Spinal cord (tissue), 10 donors: ENCODE results near the gene SPZ1. TPM values are rescaled to one million over a fixed set of nuclear protein-coding genes. Genes with fewer than 3 reads are reported as not detected.
"Not testable (repeated sequence)": the region's sequence is repeated elsewhere in the genome, so short reads cannot be mapped to it uniquely, and the experiment has no call there.

Source experiments
- DNase-seq, 6 donors: peaks; one replicate each; pipeline versions ENCODE4 v3.0.0 to v3.0.0-alpha.2; 2013 to 2015; ENCODE audit warnings: low spot score in 6 of 6, low read depth in 4 of 6
- H3K27ac ChIP-seq: one replicate; pipeline ENCODE4 v1.5.1; 2013; ENCODE audit warnings: low read depth, low read length, control low read depth
- H3K27me3 ChIP-seq: one replicate; pipeline ENCODE4 v1.6.1; 2013; ENCODE audit warnings: low read length; ENCODE audit not compliant: control insufficient read depth, insufficient read depth
- H3K36me3 ChIP-seq: one replicate; pipeline ENCODE4 v1.6.1; 2013; ENCODE audit warnings: low read length; ENCODE audit not compliant: control insufficient read depth, insufficient read depth
- H3K4me1 ChIP-seq: one replicate; pipeline ENCODE4 v1.6.1; 2013; ENCODE audit warnings: low read length; ENCODE audit not compliant: control insufficient read depth, insufficient read depth
- H3K4me3 ChIP-seq: one replicate; pipeline ENCODE4 v1.5.1; 2013; ENCODE audit warnings: low read depth, low read length, control low read depth
- H3K9me3 ChIP-seq: one replicate; pipeline ENCODE4 v1.6.1; 2013; ENCODE audit warnings: low read length; ENCODE audit not compliant: control insufficient read depth, insufficient read depth
- WGBS: methylation state at CpG from one replicate; pipeline ENCODE4 v1.1.5; 2013; ENCODE audit warnings: missing lambda C conversion rate; ENCODE audit not compliant: insufficient coverage; 5-methylcytosine and 5-hydroxymethylcytosine counted together
- polyA plus RNA-seq, 2 donors: library from polyadenylated mRNA; unstranded; fragments of 120-200 nt; gene quantifications; one replicate each; pipeline ENCODE4 v1.2.1, GENCODE V29; 2013; ENCODE audit not compliant: insufficient read length in 2 of 2
- total RNA-seq, 2 donors: library from RNA; depleted of rRNA in 1 of 2; stranded (reverse); fragments of 120-200 nt in 1 of 2; fragments of >200 nt in 1 of 2; gene quantifications; one replicate each; pipeline versions ENCODE4 v1.2.3 to v1.2.4, GENCODE V29; 2013 to 2014
- donor health status: healthy.

The SPZ1 gene
- total and polyA plus RNA-seq, 4 donors: not detected

GRCh38 chr5:80291761-80292160 lies 28.0 kb upstream of the SPZ1 start:
- WGBS: 89% methylated on average over 7 of the region's 8 CpGs
- H3K4me3 ChIP-seq: no peak overlapping the region
- H3K27ac ChIP-seq: no peak overlapping the region
- H3K4me1 ChIP-seq: no peaks in the 10 kb centered on the region
- no peaks in the 10 kb centered on the region for H3K36me3 ChIP-seq
- DNase-seq: no peak
- no peaks in the 10 kb centered on the region for H3K9me3 ChIP-seq
- H3K27me3 ChIP-seq: no peaks in the 10 kb centered on the region

DNA sequence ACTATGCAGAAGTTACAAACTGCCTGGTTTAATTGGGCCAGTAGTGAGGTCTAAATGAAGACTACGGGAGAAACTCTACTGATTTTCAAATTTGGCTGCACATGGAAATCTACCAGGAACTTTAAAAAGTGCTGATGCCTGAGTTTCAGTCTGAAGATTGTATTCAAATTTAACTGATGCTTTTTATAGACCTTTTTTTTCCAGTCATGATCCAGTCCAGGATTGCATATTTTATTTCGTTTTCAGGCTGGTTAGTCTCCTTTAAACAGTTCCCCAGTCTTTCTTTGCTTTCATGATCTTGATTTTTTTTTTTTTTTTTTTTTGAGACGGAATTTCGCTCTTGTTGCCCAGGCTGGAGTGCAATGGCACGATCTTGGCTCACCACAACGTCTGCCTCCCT lies 23.7 kb upstream of the SPZ1 start:
- no peaks in the 10 kb centered on the region for H3K27me3 ChIP-seq
- no peaks in the 10 kb centered on the region for H3K9me3 ChIP-seq
- no peaks in the 10 kb centered on the region for H3K36me3 ChIP-seq
- DNase-seq: no peak
- H3K27ac ChIP-seq: no peak overlapping the region
- H3K4me1 ChIP-seq: no peaks in the 10 kb centered on the region
- WGBS: 80% methylated on average over 3 of the region's 6 CpGs
- H3K4me3 ChIP-seq: no peak overlapping the region

DNA sequence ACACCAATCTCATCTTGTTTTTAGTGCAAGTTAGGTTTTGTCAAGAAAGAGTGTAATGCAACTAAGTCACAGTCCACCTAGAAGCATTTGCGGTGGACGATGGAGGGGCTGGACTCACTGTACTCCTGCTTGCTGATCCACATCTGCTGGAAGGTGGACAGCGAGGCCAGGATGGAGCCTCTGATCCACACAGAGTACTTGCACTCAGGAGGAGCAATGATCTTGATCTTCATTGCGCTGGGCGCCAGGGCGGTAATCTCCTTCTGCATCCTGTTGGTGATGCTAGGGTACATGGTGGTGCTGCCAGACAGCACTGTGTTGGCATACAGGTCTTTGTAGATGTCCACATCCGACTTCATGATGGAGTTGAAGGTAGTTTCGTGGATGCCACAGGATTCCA lies 20.2 kb upstream of the SPZ1 start:
- WGBS: 93% methylated on average over 8 of the region's 8 CpGs
- Histone ChIP-seq H3K36me3 (no peaks in the 10 kb centered on the region), H3K27ac (no peak overlapping the region)

GRCh38 chr5:80300125-80300524 lies 19.7 kb upstream of the SPZ1 start:
- 93% methylated on average over 7 of the region's 8 CpGs for WGBS
- H3K36me3 ChIP-seq: no peaks in the 10 kb centered on the region

More for the DNA sequence above, 20.2 kb upstream of the SPZ1 start:
- Histone ChIP-seq H3K27me3 (no peaks in the 10 kb centered on the region), H3K9me3 (no peaks in the 10 kb centered on the region), H3K4me1 (no peaks in the 10 kb centered on the region), H3K4me3 (no peak overlapping the region)
- DNase-seq: no peak

GRCh38 chr5:80300796-80301195 lies 19.0 kb upstream of the SPZ1 start:
- not testable (repeated sequence) for H3K9me3 ChIP-seq, H3K4me3 ChIP-seq, H3K4me1 ChIP-seq, DNase-seq, H3K27ac ChIP-seq, H3K36me3 ChIP-seq, H3K27me3 ChIP-seq
- WGBS: 94% methylated on average over 3 of the region's 27 CpGs

More at GRCh38 chr5:80300125-80300524, 19.7 kb upstream of the SPZ1 start:
- H3K4me1 ChIP-seq: no peaks in the 10 kb centered on the region
- no peak for DNase-seq
- no peaks in the 10 kb centered on the region for H3K9me3 ChIP-seq
- no peaks in the 10 kb centered on the region for H3K27me3 ChIP-seq
- H3K4me3 ChIP-seq: no peak overlapping the region
- no peak overlapping the region for H3K27ac ChIP-seq

- H3K27ac ChIP-seq: not testable (repeated sequence)
- WGBS: no CpG with 5 or more reads among the region's 34 CpGs
Observed at GRCh38 chr5:80301342-80301741, 18.5 kb upstream of the SPZ1 start.

GRCh38 chr5:80302636-80303035 lies 17.2 kb upstream of the SPZ1 start:
- Histone ChIP-seq H3K36me3 (no peaks in the 10 kb centered on the region), H3K4me3 (no peak overlapping the region), H3K9me3 (no peaks in the 10 kb centered on the region), H3K27ac (no peak overlapping the region), H3K27me3 (no peaks in the 10 kb centered on the region), H3K4me1 (no peaks in the 10 kb centered on the region)
- no peak for DNase-seq
- 93% methylated on average over 9 of the region's 11 CpGs for WGBS

More at GRCh38 chr5:80301342-80301741, 18.5 kb upstream of the SPZ1 start:
- not testable (repeated sequence) for H3K36me3 ChIP-seq, H3K4me3 ChIP-seq, H3K27me3 ChIP-seq, DNase-seq, H3K4me1 ChIP-seq, H3K9me3 ChIP-seq

- DNase-seq: no peak
- Histone ChIP-seq H3K4me1 (no peaks in the 10 kb centered on the region), H3K36me3 (no peaks in the 10 kb centered on the region), H3K4me3 (no peak overlapping the region), H3K27me3 (no peaks in the 10 kb centered on the region), H3K9me3 (no peaks in the 10 kb centered on the region), H3K27ac (no peak overlapping the region)
- 93% methylated on average over 8 of the region's 11 CpGs for WGBS
Observed at GRCh38 chr5:80308526-80308925, 11.3 kb upstream of the SPZ1 start.

DNA sequence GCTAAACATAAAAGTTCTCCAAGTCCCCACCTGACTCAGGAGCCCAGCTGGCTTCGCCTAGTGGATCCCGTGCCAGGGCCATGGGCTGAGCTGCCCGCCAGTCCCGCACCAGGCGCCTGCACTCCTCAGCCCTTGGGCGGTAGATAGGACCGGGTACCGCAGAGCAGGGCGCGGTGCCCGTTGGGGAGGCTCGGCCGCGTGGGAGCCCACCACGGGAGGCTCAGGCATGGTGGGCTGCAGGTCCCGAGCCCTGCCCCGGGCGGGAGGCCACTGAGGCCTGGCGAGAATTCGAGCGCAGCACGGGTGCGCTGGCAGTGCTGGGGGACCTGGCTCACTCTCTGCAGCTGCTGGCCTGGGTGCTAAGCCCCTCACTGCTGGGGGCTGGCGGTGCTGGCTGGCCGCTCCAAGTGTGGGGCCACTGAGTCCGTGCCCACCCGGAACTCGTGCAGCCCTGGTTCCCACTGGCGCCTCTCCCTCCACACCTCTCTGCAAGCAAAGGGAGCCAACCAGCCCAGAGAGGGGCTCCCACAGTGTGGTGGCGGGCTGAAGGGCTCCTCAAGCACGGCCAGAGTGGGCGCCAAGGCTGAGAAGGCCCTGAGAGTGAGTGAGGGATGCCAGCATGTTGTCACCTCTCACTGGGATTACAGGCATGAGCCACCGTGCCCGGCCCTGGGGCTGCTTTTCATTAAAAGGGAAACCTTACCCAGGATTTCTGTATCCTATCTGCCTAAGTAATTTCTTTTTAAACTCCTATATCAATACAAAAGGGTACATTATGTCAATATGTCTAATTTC lies 9.7 kb upstream of the SPZ1 start:
- no peaks in the 10 kb centered on the region for H3K27me3 ChIP-seq
- 84% methylated on average over 34 of the region's 34 CpGs for WGBS
- no peak overlapping the region for H3K4me3 ChIP-seq
- no peaks in the 10 kb centered on the region for H3K36me3 ChIP-seq
- no peak overlapping the region for H3K27ac ChIP-seq
- no peaks in the 10 kb centered on the region for H3K9me3 ChIP-seq
- H3K4me1 ChIP-seq: no peaks in the 10 kb centered on the region
- DNase-seq: no peak

- 100% methylated on average over 1 of the region's 1 CpG for WGBS
- no peaks in the 10 kb centered on the region for H3K4me1 ChIP-seq
- DNase-seq: no peak
- H3K27me3 ChIP-seq: no peaks in the 10 kb centered on the region
- no peak overlapping the region for H3K27ac ChIP-seq
- H3K4me3 ChIP-seq: no peak overlapping the region
- H3K9me3 ChIP-seq: no peaks in the 10 kb centered on the region
- no peaks in the 10 kb centered on the region for H3K36me3 ChIP-seq
Observed at GRCh38 chr5:80315244-80315643, 4.6 kb upstream of the SPZ1 start.
